GM10248 (cell line): Measurements from ENCODE around the gene ZNF423.

Source experiments
- CTCF ChIA-PET: fragments of 300-600 bp; sonication (Branson Sonifier 250); formaldehyde crosslinking; extraction: SDS; loops from one replicate; lab custom pipeline; 2021; ENCODE audit warnings: antibody characterized with exemption; lab: Yijun Ruan, JAX
- POLR2A ChIA-PET: fragments of 350-650 bp; sonication (Branson Sonifier 250); formaldehyde crosslinking; extraction: SDS; loops from one replicate; lab custom pipeline; 2020; ENCODE audit warnings: antibody characterized with exemption; lab: Yijun Ruan, JAX
- DNase-seq: peaks from one replicate; pipeline ENCODE4 v3.0.0; 2012; ENCODE audit errors: extremely low spot score
- TF ChIP-seq, protein P1 (sequence below): IDR thresholded peaks from 2 replicates; pipeline ENCODE4 v1.5.1; 2012; ENCODE audit warnings: mild to moderate bottlenecking, low read depth; ENCODE audit errors: extremely low read depth, missing control alignments, control extremely low read depth

The ZNF423 gene

DNA sequence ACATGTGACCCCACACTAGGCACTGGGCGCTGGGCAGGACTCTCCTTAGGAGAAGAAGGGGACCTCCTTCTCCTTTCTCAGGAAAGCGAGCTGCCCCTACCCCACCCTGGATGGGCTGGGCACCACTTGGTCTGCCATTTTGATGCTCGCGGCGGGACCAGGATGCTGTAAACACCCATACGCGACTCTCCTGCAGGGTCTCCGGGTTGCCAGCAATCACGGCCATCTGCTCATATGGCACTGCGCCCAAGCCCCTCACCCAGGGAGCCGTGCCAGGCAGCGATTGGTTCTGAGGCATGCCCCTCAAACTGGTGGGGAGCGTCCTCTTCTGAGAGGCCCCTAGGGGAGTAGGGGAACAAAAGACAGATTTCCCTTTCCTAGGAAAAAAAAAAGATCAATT is 383.3 kb downstream of the ZNF423 start:
- POLR2A ChIA-PET, result no interaction called here
- CTCF ChIA-PET, result no interaction called here
- TF ChIP-seq, protein P1, sequence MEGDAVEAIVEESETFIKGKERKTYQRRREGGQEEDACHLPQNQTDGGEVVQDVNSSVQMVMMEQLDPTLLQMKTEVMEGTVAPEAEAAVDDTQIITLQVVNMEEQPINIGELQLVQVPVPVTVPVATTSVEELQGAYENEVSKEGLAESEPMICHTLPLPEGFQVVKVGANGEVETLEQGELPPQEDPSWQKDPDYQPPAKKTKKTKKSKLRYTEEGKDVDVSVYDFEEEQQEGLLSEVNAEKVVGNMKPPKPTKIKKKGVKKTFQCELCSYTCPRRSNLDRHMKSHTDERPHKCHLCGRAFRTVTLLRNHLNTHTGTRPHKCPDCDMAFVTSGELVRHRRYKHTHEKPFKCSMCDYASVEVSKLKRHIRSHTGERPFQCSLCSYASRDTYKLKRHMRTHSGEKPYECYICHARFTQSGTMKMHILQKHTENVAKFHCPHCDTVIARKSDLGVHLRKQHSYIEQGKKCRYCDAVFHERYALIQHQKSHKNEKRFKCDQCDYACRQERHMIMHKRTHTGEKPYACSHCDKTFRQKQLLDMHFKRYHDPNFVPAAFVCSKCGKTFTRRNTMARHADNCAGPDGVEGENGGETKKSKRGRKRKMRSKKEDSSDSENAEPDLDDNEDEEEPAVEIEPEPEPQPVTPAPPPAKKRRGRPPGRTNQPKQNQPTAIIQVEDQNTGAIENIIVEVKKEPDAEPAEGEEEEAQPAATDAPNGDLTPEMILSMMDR, result no peak
- no peak for DNase-seq

DNA sequence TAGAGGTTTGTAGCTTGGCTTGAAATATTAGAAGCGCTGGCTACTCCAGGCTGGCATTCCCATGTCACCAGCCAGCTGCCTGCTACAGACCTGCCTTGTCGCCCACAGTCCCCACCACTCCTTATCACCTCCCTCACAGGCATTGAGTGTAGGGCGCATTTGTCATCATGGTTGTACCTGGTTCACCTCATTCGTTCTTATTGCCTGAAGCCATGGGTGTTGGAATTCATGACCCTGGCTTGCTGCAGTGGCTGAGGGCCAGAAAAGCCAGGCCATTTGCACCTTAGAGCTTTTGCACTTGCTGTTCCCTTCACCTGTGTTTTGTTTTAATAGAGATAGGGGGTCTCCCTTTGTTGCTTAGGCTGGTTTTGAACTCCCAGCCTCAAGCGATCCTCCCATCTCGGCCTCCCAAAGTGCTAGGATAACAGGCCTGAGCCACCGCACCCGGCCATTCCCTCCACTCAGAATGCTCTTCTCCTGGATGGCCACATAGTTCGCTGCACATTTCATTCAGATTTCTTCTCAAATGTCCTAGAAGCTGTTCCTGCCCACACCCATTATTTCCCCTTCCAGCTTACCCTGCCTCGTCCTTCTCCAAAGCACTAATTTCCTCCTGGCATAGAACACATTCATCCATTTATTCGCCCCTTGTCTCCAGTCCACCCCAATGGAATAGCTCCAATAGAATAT is 384.7 kb downstream of the ZNF423 start:
- POLR2A ChIA-PET, result no interaction called here
- TF ChIP-seq, protein P1, result no peak
- DNase-seq, result no peak
- CTCF ChIA-PET, result interaction anchor here (1.2 kb wide), 1 partner anchor 21 kb away, joined by 3 read pairs; no protein-coding TSS in a partner anchor

DNA sequence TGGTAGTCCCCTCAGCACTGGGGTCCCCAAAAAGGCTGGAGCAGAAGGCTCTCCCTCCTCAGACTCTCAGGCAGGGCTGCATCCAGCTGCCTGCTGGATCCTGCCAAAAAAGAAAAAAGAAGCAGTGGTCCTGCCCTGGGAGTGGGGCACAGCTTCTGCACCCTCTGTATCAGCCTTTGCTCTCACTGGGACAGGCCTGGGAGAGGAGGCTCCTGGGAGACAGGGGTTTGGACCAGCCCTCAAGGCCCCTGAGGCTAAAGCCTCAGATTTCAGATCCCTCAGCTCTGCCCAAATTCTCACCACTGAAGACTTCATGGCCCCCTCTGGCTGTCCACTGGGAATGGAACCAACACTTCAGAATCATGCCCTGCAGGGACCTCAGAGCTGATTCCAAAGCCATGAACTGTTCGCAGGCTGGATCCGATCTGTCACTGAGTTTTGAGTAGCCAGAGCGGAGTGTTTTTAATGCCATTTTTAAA is 385.4 kb downstream of the ZNF423 start:
- CTCF ChIA-PET, result no interaction called here
- no peak for DNase-seq
- POLR2A ChIA-PET, result no interaction called here
- TF ChIP-seq, protein P1, result no peak

DNA sequence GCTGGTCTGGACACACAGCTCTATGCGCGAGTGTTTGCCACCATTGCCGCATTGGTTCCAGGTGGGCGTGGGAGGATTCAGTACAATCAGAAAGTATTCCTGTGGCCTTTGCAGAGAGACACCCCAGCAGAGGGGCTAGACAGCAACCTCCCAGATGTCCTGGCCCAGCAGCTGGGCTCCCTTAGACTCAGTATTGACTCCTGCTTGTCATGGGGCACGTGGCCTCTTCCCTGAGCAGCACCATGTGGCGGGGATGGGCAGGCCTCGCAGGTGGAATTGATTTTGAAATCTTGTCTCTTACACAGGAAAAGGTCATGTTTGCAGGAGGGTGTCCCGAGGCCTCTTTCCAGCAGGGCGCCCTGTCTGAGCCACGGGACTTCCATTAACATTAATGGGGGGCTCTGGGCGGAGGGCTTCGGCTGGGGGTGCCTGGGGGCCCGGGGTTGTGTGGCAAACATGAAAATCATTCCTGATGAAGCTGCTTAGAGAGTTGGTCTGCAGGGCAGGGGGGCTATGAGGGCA is 385.9 kb downstream of the ZNF423 start:
- no peak for DNase-seq
- TF ChIP-seq, protein P1, result no peak
- ChIA-PET CTCF (no interaction called here), POLR2A (no interaction called here)

DNA sequence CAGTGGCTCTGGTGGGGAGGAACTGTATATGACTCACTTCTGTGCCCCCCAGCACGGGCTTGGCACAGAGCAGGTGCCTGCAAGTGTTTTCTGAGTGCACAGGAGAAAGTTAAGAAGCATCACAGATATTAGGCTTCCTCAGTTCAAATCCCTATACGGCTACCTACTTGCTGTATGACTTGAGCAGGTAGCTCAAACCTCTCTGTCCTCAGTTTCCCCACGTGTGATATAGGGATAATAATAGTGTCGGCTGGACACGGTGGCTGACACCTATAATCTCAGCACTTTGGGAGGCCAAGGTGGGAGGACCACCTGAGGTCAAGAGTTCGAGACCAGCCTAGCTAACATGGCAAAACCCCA is 386.6 kb downstream of the ZNF423 start:
- ChIA-PET CTCF (no interaction called here), POLR2A (no interaction called here)
- no peak for DNase-seq
- TF ChIP-seq, protein P1, result no peak

DNA sequence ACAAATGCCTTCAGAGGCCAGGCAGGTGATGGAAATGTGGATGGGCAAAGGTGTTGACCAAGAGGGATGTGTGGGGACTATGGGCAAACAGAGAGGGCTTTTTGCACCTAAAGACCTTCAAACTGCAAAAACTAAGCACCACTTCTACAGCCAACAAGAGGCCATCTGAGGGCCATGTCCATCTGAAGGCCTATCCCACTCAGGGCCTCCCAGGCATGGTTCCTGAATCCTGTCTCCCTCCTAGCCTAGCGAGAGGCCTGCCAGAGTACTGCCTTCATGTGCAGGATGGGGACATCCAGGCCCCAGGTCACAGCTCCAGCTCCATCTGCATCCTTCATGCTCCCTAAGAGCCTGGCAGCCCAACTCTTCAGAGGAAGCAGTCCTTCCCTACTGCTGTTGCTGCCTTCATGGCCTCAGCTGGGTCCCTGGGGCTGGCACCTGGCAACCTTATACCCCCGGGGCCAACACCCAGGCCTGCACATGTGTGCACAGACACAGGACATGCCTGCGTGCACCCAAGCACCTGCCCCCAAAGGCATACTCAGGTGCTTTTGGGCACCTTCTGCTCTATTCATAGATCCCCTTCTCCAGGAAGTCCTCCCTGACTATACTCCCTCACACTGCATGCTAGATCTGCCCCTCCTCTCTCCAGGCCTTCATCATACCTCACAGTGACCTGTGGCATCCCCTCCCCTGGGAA is 387.2 kb downstream of the ZNF423 start:
- TF ChIP-seq, protein P1, result no peak
- CTCF ChIA-PET, result no interaction called here
- DNase-seq, result no peak
- POLR2A ChIA-PET, result no interaction called here
